HepG2 (cell line): ENCODE data around the gene MTA1. TPM values are rescaled to one million over a fixed set of nuclear protein-coding genes. Genes with fewer than 3 reads are reported as not detected.
A peak's percentile ranks its signal among the peaks of the same experiment; 100 is the strongest.

ENCODE experiments used
- CCAR2 ChIP-seq: fragments of 200-400 bp; formaldehyde crosslinking; optimal IDR thresholded peaks from 2 replicates; pipeline ENCODE3; 2018; ENCODE audit warnings: low read depth, mild to moderate bottlenecking, low read length, moderate library complexity
- GFI1 ChIP-seq: sonication (generic); formaldehyde crosslinking; IDR thresholded peaks from 2 replicates; pipeline ENCODE4 v1.5.0; 2020; ENCODE audit warnings: missing genetic modification reagents, mild to moderate bottlenecking, borderline replicate concordance
- HOMEZ ChIP-seq: IDR thresholded peaks from 2 replicates; pipeline ENCODE4 v1.6.1; 2016; ENCODE audit warnings: low read depth
- KLF12 ChIP-seq: sonication (generic); formaldehyde crosslinking; IDR thresholded peaks from 2 replicates; pipeline ENCODE4 v1.4.0; 2020; ENCODE audit warnings: missing genetic modification reagents, borderline replicate concordance
- NAIF1 ChIP-seq: sonication (generic); formaldehyde crosslinking; IDR thresholded peaks from 2 replicates; pipeline ENCODE4 v1.5.0; 2020; ENCODE audit warnings: mild to moderate bottlenecking, missing genetic modification reagents, borderline replicate concordance
- NFE2 ChIP-seq: sonication (generic); formaldehyde crosslinking; IDR thresholded peaks from 2 replicates; pipeline ENCODE4 v1.4.0; 2020; ENCODE audit warnings: missing genetic modification reagents
- NFRKB ChIP-seq: fragments of 450-650 bp; IDR thresholded peaks from 2 replicates; pipeline ENCODE4 v1.6.1; 2017
- RFX1 ChIP-seq: fragments of 450-650 bp; IDR thresholded peaks from 2 replicates; pipeline ENCODE4 v1.6.1; 2017
- RORA ChIP-seq: sonication (generic); formaldehyde crosslinking; IDR thresholded peaks from 2 replicates; pipeline ENCODE4 v1.5.0; 2020; ENCODE audit warnings: mild to moderate bottlenecking, missing genetic modification reagents, moderate library complexity
- SKIL ChIP-seq: sonication (generic); formaldehyde crosslinking; IDR thresholded peaks from 2 replicates; pipeline ENCODE4 v1.8.0; 2022; ENCODE audit warnings: missing genetic modification reagents, mild to moderate bottlenecking, moderate library complexity, borderline replicate concordance
- SMC3 ChIP-seq: IDR thresholded peaks from 2 replicates; pipeline ENCODE4 v1.6.1; 2011; ENCODE audit warnings: low read length, improper control_type of control experiment
- SOX6 ChIP-seq, 2 experiments: fragments of 450-650 bp in 1 of 2; sonication (generic) in 1 of 2; formaldehyde crosslinking in 1 of 2; IDR thresholded peaks; 2 replicates each; pipeline versions ENCODE4 v1.4.0 to v1.6.1; 2017 to 2020; ENCODE audit warnings: antibody characterized with exemption in 1 of 2, mild to moderate bottlenecking in 1 of 2, missing genetic modification reagents in 1 of 2
- TBX3 ChIP-seq: fragments of 450-650 bp; IDR thresholded peaks from 2 replicates; pipeline ENCODE4 v1.6.1; 2017; ENCODE audit warnings: antibody characterized with exemption, mild to moderate bottlenecking, inconsistent platforms, borderline replicate concordance
- TEAD3 ChIP-seq: optimal IDR thresholded peaks from 2 replicates; pipeline ENCODE3; 2016; ENCODE audit warnings: borderline replicate concordance
- TFDP2 ChIP-seq: sonication (generic); formaldehyde crosslinking; IDR thresholded peaks from 2 replicates; pipeline ENCODE4 v1.4.0; 2020; ENCODE audit warnings: missing genetic modification reagents
- UBTF ChIP-seq: sonication (generic); formaldehyde crosslinking; IDR thresholded peaks from 2 replicates; pipeline ENCODE4 v1.4.0; 2020; ENCODE audit warnings: mild to moderate bottlenecking, missing genetic modification reagents
- ZKSCAN8 ChIP-seq: IDR thresholded peaks from 2 replicates; pipeline ENCODE4 v1.6.1; 2016; ENCODE audit warnings: borderline replicate concordance, missing genetic modification reagents, missing compliant biosample characterization
- ZNF17 ChIP-seq: sonication (generic); formaldehyde crosslinking; IDR thresholded peaks from 2 replicates; pipeline ENCODE4 v1.5.0; 2020; ENCODE audit warnings: mild to moderate bottlenecking, missing genetic modification reagents
- ZNF670 ChIP-seq: sonication (generic); formaldehyde crosslinking; IDR thresholded peaks from 2 replicates; pipeline ENCODE4 v1.8.0; 2022; ENCODE audit warnings: mild to moderate bottlenecking, missing genetic modification reagents, borderline replicate concordance
- ZNF704 ChIP-seq: sonication (generic); formaldehyde crosslinking; IDR thresholded peaks from 2 replicates; pipeline ENCODE4 v1.8.1; 2023; ENCODE audit warnings: mild to moderate bottlenecking, inconsistent platforms, moderate library complexity, missing genetic modification reagents, borderline replicate concordance
- ZNF720 ChIP-seq: sonication (generic); formaldehyde crosslinking; IDR thresholded peaks from 2 replicates; pipeline ENCODE4 v1.4.0; 2020; ENCODE audit warnings: missing genetic modification reagents
- polyA plus RNA-seq, 8 experiments: library from polyadenylated mRNA; depleted of rRNA in 3 of 8; stranded (reverse) in 7 of 8; unstranded in 1 of 8; fragments of >200 nt; fragmentation: Illumina TruSeq in 4 of 8; extraction: Trizol in 4 of 8; gene quantifications; 2 replicates each; pipeline versions ENCODE4 v1.2.1 to v1.2.3, GENCODE V29; 2011 to 2016; ENCODE audit warnings: low read depth in 4 of 8, missing spikeins in 1 of 8, mixed read lengths in 1 of 8; ENCODE audit not compliant: insufficient read depth in 1 of 8
- total RNA-seq, 5 experiments: library from RNA; depleted of rRNA; stranded (reverse); fragments of >200 nt; fragmentation: Illumina TruSeq; extraction: Trizol; gene quantifications; 2 replicates each; pipeline ENCODE4 v1.2.3, GENCODE V29; 2016; ENCODE audit warnings: low read depth in 1 of 5

Gene MTA1
- total and polyA plus RNA-seq, 2 of the 13 experiments (the other 11 are each of a cell fraction or from before 2014, with no cell fraction given), result 35.2 to 85.8 TPM

- TF ChIP-seq UBTF (CRISPR knock-in tag) (peak; percentile 63), TBX3 (peak; percentile 43; the same call in 1 of the 2 replicates), ZNF720 (CRISPR knock-in tag) (no peak), RFX1 (peak; percentile 84), SKIL (CRISPR knock-in tag) (peak; percentile 66; the same call in 1 of the 2 replicates), GFI1 (CRISPR knock-in tag) (0 out of 2 replicates have a peak, but pooled peaks have one; percentile 46), RORA (no peak), NFRKB (no peak), ZNF17 (CRISPR knock-in tag) (no peak), ZKSCAN8 (peak; percentile 44; the same call in 1 of the 2 replicates), CCAR2 (no peak), NAIF1 (peak; percentile 91), TEAD3 (peak; percentile 56), NFE2 (CRISPR knock-in tag) (no peak), TFDP2 (peak; percentile 97), HOMEZ (CRISPR knock-in tag) (no peak), ZNF704 (CRISPR knock-in tag) (0 out of 2 replicates have a peak, but pooled peaks have one; percentile 6), ZNF670 (CRISPR knock-in tag) (peak; percentile 90; the same call in 1 of the 2 replicates), KLF12 (peak; percentile 76; the same call in 1 of the 2 replicates), SOX6 (IDR thresholded peaks at IDR 0.05) (no peak), SOX6 (CRISPR knock-in tag; IDR thresholded peaks at IDR 0.05) (peak; percentile 67), SMC3 (no peak; the same call in 1 of the 2 replicates)
Observed at GRCh38 chr14:105490572-105491365, 71.1 kb downstream of the MTA1 start, which contains the start of gene TEDC1 (continued).
